Retina (tissue), 1 donor: ENCODE results near the gene SH3BP4.
"Not testable (repeated sequence)": the region's sequence is repeated elsewhere in the genome, so short reads cannot be mapped to it uniquely, and the experiment has no call there.

ENCODE experiments used
- DNase-seq: peaks from one replicate; pipeline ENCODE4 v3.0.0-alpha.2; 2016

The SH3BP4 gene

DNA sequence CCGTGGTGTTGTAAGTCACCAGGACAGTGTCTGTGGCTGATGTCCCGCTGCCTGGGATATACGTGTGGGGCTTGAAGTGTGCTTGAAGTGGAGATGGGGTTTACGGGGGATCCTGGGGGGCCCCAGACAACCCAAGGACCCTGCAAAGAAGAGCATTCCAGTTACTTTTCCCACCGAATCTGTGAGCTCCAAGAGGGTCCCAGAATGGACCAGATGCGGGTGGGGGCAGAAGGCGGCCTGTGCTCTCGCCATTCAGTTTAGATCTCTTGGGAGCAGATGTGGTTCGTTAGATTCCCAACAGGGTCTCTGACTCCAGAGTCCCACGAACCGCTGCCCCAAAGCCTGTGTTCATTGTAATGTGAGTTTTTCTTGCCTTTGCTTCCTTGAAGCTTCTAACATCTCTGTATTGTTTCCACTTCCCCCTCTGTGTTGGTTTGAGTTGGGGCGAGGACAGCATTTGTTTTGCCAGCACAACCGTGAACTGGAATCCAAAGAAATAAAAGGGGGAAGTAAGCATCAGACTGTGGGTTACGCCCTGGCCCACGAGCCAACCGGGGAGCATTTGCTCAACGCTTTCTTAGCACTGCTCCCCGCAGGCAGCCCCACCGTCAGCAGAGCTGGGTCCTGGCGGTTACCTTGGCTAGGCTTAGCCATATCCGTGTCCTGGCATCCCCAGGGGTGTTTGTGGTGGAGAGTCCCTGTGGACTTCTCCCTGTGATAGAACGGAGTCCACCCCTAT lies 92.1 kb downstream of the SH3BP4 start:
- DNase-seq = no peak

DNA sequence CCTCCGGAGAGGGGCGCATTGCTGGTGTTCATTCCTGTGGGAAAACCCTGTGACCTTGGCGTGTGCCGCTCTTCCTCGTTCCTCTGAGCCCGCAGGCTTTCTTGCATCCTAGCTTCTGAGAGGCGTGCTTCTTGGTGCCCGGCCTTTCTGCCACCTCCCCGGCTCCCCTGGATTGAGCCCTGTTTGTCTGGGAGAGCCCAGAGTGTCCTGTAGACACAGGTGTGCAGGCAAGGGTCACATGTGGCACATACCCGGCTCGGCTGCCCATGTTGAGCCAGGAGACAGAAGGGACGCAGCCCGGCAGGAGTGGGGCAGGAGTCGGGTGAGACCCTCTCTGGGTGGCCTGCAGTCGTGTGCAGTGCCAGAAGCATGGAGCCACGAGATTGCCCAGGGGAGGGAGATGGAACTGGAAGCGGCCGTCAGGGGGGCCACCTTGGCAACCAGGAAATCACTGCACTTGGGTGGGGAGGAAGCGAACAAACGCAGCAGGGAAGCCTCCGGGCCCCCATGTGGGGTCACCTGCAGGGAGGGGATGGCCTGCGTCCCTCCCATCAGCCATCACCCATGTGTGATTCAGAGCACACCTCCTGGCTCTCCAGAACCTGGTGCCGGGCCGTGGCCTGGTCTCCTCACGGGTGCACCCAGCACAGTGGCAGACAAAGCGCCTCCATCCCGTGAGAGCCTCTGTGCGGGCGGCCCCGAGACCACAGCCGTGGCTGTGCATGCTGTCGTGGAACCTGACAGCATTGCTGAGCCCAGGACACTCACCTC lies 92.9 kb downstream of the SH3BP4 start:
- no peak for DNase-seq

DNA sequence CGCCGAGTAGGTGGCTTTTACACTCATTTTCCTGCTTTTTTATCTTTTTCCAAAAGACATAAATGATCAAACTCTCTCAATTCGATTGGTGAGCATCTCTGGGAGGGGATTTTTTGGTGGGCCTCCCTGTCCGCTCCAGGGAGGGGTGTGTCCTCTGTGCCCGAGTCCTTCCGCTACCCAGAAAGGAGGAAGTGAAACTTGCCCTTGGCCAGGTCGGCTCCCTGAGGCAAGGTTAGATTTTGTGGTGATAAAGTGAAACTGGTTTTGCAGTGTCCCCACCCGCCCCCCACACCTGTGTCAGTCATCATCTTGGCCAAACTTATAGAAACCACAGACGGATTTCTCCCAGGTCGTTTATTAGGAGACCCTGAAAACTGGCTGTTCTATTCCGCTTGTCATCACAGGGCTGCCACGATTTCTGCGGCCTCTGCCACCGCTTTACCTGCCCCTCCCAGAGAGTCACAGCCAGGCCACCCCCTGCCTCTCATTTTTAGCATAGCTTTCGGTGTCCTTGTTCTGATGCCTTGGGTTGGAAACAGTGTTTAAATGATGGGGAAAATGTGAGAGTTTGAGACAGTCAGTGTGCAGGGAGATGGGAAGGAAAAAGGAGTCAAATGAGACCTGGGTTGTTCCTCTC lies 93.6 kb downstream of the SH3BP4 start:
- DNase-seq = no peak

DNA sequence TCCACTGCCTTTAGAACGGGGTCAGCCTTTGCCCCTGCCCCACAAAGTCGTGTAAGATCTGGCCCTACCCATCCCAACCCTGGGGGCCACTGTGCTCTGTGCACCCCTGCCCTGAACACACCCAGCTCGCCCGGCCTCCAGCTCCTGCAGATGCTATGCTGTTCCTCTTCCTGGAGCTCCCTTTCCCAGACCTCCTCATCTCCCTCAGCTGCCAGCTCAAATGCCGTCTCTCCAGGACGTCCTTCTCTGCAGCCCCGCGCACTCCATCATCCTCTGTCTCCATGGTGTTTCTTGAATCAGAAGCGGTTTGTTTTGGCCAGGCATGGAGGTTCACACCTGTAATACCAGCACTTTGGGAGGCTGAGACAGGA lies 94.1 kb downstream of the SH3BP4 start:
- no peak for DNase-seq

DNA sequence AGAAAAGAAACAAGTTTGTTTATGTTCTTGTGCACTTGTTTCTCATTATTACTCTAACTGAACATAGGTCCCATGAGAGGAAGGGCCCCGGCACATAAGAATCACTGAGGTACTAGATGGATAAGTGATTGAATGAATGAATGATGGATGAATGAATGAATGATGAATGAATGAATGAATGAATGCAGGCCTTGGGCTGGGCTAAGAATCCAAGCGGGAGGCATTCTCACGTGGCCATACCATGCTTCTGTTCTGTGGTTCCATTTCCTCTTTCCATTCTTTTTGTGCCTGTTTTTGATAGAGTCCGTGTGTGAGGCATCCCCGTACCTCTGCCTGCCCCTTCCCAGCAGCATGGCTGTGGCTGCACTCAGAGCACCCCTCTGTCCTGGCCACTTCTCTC lies 94.8 kb downstream of the SH3BP4 start:
- DNase-seq = no peak

DNA sequence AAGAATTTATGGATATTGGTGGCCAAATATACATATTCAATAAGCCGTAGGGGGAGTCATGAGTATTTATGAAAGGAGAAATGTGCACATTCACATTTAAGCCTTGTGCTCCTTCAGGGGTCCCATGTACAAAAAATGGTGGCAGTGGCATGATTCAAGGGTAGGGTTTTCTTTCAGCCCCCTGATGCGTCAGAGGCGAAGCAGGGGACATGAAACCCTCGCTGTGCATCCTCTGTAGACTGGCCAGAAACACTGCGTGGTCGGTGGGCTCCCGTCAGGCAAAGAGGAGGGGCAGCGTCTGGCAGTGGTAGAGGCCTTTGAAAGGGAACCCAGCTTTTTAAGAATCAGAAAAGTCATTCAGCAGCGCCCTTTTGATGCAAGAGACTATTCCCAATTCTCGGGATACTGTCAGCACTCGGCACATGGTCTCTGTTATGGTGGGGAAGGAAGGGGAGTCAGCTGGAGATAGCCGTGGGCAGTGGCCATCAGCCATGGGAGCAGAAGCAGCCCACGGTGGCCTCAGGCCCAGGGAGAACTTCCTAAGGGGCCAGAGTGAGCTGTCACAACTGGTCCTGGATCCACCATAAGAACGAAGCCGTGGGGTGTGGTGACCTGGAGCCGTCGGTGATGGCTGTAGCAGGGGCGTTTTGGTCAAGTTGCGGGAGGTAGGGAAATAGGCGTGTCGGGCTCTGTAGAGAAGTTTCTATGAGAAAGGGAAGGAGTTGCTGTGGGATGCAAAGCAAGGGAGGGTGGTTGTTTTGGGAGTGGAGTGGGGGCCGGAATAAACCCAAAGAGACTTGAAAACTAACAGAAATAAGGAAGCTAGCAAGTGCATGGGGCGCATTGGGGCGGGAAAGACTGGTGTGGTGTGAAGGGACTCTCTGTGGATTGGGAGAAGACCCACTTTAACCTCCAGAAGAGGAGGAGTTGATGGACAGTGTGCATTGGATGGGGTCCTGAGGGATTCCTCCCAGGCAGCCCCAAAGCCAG lies 95.6 kb downstream of the SH3BP4 start:
- no peak for DNase-seq

DNA sequence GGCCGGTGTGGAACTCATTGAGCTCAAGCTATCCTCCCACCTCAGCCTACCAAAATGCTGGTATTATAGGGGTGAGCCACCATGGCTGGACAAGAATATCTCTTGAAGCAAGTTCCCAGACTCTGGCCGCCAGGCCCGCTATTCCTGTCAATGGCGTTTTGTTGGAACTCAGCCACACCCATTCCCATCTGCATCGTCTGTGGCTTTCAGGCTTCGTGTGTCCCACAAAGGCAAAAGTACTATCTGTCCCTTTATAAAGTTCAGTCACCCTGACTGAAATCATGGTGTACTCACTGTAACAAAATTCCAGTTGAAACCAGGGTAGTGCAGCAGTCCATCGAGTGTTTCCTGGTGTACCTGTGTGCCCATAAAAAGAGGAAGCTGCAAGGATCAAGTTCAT lies 96.7 kb downstream of the SH3BP4 start:
- DNase-seq = no peak

DNA sequence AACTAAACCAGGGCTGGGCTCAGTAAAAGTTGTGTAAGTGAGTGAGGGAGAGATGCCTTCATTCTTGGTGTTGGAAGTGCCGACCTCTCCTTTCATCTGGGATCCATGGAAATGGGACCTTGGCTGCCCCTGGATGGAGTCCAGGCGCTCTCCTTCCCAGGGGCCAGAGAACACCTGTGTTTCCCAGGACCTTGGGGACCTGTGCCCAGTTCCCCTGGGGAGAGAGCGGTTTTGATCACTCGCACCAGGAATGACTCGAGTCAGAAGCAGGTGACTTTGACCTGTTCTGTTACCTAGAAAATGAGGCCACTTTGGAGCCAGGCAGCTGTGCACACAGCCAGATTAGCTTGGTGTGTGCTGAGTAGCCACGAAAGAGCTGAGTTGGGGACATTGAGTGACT lies 97.3 kb downstream of the SH3BP4 start:
- DNase-seq = no peak

DNA sequence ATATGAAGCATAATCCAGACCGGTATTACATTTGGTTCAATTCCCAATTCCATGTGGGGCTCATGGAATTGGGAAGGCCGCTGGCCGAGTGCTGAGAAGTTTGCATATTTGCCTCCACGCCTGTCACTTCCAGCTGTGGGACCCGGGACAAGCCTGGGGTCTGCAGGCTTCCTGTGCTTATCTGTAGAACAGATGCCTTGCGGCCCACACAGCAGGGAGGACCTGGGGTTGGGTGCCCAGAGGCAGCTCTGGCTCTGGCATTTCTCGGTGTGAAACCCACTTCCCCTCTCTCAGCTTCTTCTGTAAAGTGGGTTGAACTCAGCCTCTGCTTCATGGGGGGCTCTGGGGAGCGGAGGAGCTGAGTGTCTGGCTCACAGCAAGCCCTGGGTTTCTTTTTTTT lies 97.9 kb downstream of the SH3BP4 start:
- DNase-seq = no peak

DNA sequence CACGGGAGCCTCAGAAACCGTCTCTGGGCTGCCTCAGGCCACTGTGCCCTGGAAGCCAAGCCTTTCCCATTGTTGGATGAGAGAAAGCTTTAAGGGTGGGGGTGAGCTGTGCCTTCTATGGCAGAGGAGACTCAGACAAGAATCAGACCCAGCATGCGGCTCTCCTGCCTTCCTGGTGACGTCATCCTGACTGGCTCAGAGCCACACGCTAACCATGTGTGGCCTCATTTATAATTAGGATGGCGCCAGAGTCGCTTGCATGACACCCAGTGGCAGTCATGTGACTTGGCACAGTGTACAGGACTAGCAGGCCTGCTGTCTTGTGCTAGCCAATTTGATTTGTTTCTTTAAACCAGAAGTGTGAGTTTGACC lies 99.1 kb downstream of the SH3BP4 start:
- DNase-seq = peak; percentile 75

DNA sequence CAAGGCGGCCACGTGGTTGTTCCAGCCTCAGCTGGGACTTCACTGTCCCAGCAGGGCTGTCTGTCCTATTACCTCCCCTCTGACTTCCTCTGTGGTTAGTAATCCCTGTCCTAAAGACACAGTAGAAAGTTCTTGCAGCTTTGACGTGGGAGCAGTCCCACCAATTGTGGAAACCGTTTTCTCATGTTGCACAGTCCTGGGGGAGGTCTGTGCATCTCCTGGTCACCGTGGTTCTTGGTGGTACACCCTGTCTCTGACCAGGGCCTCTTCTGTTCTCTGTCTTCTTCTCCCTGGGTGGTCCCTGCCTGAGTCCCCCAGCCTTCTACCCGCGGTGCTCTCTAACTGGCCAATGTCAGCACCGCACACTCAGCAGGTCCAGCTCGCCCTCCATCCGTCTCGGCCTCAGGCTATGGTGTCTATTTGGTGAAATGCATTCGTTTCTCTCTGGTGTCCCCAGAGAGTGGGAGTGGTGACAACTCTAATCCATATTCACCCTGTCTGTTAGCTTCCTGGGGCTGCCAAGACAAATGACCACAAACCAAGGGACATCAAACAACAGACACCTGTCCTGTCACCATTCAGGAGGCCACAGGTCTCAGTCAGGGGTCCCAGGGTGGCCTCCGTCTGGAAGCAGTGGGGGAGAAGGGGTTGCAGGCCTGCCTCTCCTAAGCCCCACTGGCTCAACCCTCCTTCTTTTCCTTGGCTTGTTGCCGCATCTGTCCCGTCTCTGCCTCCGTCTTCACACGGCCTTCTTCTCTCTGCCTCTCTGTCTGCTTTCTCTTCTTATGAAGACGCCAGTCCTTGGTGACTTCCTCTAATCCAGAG lies 99.8 kb downstream of the SH3BP4 start:
- DNase-seq = no peak

DNA sequence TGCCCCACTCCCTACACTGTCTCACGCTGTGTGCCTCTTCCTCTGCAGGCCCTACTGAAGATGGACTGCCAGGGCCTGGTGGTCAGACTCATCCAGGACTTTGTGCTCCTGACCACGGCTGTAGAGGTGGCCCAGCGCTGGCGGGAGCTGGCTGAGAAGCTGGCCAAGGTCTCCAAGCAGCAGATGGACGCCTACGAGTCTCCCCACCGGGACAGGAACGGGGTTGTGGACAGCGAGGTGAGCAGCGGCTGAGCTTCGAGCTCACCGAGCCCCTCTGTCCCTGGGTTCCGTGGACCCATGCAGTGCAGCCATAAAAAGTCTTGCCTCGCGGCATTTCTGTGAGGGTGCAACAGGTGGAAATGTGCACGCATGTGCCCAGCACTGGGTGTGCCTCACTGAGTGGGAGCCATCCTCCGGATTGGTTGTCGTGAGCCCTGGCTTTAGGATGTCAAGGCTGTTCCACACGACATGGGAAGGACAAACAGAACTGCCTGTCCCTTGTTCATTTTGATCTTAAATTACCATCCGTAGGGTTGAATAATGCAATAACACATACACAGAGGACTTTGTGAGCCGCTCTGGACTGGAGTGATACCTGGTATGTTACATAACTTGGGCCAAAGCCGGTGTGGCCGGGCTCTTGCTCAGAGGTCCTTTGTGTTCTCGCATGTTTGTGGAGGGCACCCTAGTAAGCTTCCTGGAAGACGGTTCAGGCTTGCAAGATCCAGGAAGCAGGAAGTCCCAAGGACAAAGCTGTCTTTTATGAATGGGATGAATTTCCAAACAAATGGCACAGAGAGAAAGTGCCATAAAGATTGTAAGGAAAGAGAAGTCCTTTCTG lies 100.9 kb downstream of the SH3BP4 start:
- DNase-seq = no peak

DNA sequence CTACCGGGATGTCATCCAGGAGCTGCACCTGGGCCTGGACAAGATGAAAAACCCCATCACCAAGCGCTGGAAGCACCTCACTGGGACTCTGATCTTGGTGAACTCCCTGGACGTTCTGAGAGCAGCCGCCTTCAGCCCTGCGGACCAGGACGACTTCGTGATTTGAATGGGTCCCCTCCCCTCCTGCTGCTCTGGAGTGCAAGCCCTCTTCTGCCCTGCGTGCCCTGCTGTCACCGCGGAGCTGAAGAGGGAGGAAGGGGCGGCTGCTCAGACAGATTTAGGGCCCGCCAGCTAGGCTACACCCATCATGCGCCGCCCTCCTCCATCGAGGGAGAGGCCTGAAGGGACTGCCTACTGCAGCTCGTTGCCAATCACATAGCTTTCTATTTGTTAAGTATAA lies 101.8 kb downstream of the SH3BP4 start:
- no peak for DNase-seq

DNA sequence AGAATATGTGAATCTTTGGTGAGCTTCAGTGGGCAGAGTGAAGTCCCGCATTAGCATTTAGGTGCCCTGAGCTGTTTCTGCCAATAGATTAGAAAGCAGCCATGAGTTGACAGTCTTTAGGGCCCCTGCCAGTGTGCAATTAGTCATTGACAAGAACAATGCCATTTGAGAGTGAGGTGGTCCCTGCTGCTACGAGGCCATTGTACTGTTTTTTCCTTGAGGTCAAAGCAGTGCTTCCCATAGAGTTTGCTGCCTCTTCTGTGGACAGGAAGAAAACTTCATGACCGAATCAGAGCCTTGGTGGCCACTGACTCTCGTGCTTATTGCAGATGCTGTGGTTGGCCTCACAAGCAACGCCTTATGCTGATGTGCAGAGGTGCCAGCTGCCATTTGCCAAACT lies 102.7 kb downstream of the SH3BP4 start:
- peak; percentile 38 for DNase-seq

DNA sequence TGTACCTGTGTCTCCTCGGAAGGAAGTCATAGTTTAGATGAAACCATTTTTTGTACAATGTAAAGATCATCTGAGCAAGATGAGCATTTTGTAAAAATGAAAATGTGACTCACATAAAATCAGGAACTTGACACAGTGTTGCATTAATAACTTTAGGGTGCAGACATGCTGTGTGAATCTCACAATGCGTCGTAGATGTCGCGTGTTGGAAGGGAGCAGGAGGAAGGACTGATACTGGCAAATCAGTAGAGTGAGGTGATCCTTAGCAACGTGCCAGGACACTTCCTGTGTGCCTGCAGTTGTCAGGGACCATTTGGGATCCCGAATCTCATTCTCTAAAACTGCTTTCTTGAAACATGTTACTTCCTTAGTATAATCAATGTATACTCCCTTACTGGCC lies 103.1 kb downstream of the SH3BP4 start:
- DNase-seq = no peak

DNA sequence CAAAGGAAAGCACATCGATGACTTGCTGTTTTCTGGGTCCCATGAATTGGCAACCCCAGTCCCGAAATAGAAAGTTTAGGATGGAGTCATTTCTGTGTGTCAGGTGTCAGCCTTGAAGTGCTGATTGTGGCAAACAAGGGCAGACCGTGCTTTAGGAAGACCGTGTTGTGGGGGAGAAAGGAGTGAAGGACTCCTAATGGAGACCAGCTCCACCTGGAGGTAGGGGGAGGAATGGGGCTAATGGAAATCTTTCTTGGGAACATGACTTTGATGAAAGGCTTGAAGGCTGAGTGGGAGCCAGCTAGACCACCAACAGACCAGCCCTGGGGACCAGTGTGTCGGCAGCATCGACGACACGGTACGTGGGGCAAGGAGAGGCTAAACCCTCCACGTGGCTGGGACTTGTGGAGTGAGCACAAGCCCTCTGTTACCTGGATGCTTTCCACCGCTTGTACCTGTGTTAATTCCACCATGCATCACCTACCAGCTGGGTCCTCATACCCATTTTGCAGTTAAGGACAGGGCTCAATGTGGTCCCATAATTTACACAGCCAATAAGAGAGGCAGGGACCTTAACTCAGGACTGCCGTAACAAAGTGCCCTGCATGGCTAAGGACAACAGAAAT lies 104.2 kb downstream of the SH3BP4 start:
- no peak for DNase-seq

DNA sequence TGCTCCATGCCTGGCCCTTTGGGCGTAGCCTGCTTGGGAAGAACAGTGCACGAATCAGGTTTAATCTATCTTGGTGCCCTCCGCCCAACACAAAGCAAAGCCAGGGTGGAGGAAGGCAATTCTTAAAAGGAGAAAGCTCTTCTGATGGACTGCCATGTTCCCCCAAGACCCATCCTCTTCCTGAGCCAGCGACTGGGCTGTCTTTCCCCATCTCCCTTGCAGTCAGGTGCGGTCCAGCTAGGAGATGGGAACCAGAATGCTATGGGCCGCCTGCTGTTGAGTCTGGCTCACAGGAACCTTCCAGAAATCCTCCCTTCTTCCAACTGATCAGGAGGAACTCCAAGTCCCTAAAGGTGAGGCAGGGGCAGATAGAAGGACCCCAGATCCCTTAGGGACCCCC lies 105.0 kb downstream of the SH3BP4 start:
- no peak for DNase-seq

DNA sequence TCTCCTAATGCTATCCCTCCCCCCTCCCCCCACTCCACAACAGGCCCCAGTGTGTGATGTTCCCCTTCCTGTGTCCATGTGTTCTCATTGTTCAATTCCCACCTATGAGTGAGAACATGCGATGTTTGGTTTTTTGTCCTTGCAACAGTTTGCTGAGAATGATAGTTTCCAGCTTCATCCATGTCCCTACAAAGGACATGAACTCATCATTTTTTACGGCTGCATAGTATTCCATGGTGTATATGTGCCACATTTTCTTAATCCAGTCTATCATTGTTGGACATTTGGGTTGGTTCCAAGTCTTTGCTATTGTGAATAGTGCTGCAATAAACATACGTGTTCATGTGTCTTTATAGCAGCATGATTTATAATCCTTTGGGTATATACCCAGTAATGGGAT lies 105.8 kb downstream of the SH3BP4 start:
- not testable (repeated sequence) for DNase-seq

DNA sequence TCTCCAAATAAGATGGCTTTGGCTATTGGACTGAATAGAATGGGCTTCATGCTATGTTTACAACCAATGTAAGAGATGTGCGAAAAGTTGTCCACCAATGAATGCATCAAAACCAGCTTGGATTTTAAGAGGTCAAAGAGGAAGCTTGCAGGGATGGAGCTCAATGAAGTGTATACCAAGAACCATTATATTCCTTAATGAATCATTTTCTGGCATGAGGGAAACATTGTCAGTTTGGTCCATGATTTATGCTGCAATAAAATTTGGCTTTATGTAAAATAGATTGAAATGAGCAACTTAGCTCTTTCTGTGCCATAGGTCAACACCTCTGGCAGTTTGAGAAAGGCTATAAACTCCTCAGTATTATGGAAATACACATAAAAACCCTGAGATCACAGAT lies 107.3 kb downstream of the SH3BP4 start:
- DNase-seq = no peak

DNA sequence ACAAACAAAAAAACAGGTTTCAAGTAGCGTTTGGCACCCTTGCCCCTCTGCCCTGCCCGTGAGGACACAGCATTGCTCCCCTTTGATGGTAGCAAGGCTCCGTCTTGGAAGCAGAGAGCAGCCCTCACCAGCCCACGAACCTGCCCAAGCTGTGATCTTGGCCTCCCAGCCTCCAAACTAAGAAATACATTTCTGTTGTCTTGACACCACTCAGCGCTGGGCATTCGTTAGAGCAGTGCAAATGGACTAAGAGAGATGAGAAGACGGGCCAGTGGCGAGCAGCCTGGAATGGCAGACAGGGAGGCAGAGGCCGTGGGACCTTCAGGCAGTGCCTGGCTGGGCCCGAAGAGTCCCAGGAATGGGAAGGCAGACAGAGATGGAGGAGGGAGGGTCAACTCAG lies 109.8 kb downstream of the SH3BP4 start:
- no peak for DNase-seq
